HEK293T (cell line): ENCODE measurements around the gene TMEM38B.

Experiments used
- ARNT ChIP-seq: fragments of 450-650 bp; IDR thresholded peaks from 2 replicates; pipeline ENCODE4 v1.6.1; 2017; ENCODE audit warnings: mild to moderate bottlenecking
- BHLHE40 ChIP-seq: fragments of 450-650 bp; IDR thresholded peaks from 2 replicates; pipeline ENCODE4 v1.6.1; 2016; ENCODE audit warnings: mild to moderate bottlenecking, moderate library complexity, borderline replicate concordance
- ELF4 ChIP-seq: fragments of 450-650 bp; IDR thresholded peaks from 2 replicates; pipeline ENCODE4 v1.6.1; 2017; ENCODE audit warnings: antibody characterized with exemption
- FOXA1 ChIP-seq: fragments of 450-650 bp; IDR thresholded peaks from 2 replicates; pipeline ENCODE4 v1.6.1; 2016; ENCODE audit warnings: mild to moderate bottlenecking
- FOXK2 ChIP-seq: fragments of 450-650 bp; IDR thresholded peaks from 2 replicates; pipeline ENCODE4 v1.6.1; 2016; ENCODE audit warnings: mild to moderate bottlenecking
- FOXM1 ChIP-seq: fragments of 450-650 bp; IDR thresholded peaks from 2 replicates; pipeline ENCODE4 v1.6.1; 2017; ENCODE audit warnings: mild to moderate bottlenecking, borderline replicate concordance
- HDGF ChIP-seq: fragments of 450-650 bp; IDR thresholded peaks from 2 replicates; pipeline ENCODE4 v1.6.1; 2017; ENCODE audit warnings: antibody characterized with exemption, borderline replicate concordance
- L3MBTL2 ChIP-seq: fragments of 450-650 bp; conservative IDR thresholded peaks from 2 replicates; pipeline ENCODE4 v1.6.1; 2016; ENCODE audit warnings: mild to moderate bottlenecking
- LEF1 ChIP-seq: fragments of 450-650 bp; IDR thresholded peaks from 2 replicates; pipeline ENCODE4 v1.6.1; 2017; ENCODE audit warnings: mild to moderate bottlenecking, borderline replicate concordance
- NFRKB ChIP-seq: fragments of 450-650 bp; IDR thresholded peaks from 2 replicates; pipeline ENCODE4 v1.6.1; 2016; ENCODE audit warnings: mild to moderate bottlenecking, moderate library complexity
- PKNOX1 ChIP-seq: fragments of 450-650 bp; IDR thresholded peaks from 2 replicates; pipeline ENCODE4 v1.6.1; 2016
- TARDBP ChIP-seq: fragments of 450-650 bp; IDR thresholded peaks from 2 replicates; pipeline ENCODE4 v1.6.1; 2016
- ZNF384 ChIP-seq: fragments of 450-650 bp; IDR thresholded peaks from 2 replicates; pipeline ENCODE4 v1.6.1; 2016

GRCh38 chr9:105651806-105652205 lies 42.5 kb upstream of the TMEM38B start:
- no peak for TF ChIP-seq FOXK2
- no peak for TF ChIP-seq HDGF
- no peak for TF ChIP-seq L3MBTL2
- TF ChIP-seq TARDBP: no peak
- TF ChIP-seq BHLHE40: no peak
- TF ChIP-seq FOXM1: no peak
- TF ChIP-seq ARNT: no peak
- TF ChIP-seq PKNOX1: no peak
- no peak for TF ChIP-seq FOXA1
- no peak for TF ChIP-seq LEF1
- TF ChIP-seq ELF4: no peak
- TF ChIP-seq ZNF384: no peak
- no peak for TF ChIP-seq NFRKB
